GM12892 (cell line): Measurements from ENCODE around the gene FMOD.

Source experiments
- POLR2A ChIP-seq: IDR thresholded peaks from 2 replicates; pipeline ENCODE4 v1.6.1; 2011; ENCODE audit warnings: low read depth, low read length, control low read depth
- POLR2AphosphoS5 ChIP-seq: IDR thresholded peaks from 2 replicates; pipeline ENCODE4 v1.6.1; 2011; ENCODE audit warnings: low read depth, low read length, control low read depth

DNA sequence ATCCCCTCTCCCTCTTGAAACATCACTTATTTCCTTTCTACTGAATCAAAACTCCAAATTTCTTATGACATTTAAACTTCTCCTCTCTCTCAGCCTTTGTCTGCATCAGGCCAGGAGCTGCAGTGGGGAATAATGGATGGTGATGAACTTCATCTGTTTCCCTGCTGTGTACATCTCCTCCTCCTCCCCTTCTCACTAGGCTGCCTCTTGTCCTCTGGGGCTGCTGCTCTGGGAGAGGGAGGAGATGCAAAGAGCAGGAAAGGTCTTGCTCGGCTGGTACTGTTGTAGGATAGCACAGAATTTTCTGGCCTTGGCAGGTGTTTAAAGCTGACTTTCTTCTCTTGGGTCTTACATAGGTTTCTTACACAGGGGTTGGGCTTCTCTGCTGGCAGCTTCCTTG lies 31.1 kb upstream of the FMOD start:
- no peak for TF ChIP-seq POLR2AphosphoS5
- no peak for TF ChIP-seq POLR2A
